Activated effector memory CD4-positive, alpha-beta T cell treated with anti-CD3 and anti-CD28 coated beads, Interleukin-2, amount 50 U/mL, for 16 hours (primary cell): Measurements from ENCODE around the gene RNF103.

Experiments
- DNase-seq: peaks from one replicate; pipeline ENCODE4 v3.0.0-alpha.2; 2020

The RNF103 gene

DNA sequence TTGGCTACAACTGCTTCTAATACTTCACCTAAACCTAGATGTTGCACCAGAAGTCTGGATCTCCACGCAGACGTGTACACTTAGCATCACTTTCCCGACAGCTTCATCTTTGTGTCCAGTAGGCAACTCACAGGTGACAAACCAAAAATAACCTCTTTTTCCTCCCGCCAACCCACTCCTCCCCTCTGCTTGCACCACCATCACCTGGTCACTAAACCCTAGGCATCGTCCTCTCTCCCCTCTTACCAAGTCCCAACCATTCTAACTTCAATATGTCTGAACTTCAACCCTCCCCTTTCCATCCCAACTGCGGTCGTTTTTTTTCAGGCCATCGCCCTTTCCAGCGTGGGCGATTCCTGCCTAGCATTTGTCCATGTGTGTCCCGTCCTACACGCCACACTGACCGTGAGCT lies 60.0 kb downstream of the RNF103 start:
- DNase-seq: no peak

DNA sequence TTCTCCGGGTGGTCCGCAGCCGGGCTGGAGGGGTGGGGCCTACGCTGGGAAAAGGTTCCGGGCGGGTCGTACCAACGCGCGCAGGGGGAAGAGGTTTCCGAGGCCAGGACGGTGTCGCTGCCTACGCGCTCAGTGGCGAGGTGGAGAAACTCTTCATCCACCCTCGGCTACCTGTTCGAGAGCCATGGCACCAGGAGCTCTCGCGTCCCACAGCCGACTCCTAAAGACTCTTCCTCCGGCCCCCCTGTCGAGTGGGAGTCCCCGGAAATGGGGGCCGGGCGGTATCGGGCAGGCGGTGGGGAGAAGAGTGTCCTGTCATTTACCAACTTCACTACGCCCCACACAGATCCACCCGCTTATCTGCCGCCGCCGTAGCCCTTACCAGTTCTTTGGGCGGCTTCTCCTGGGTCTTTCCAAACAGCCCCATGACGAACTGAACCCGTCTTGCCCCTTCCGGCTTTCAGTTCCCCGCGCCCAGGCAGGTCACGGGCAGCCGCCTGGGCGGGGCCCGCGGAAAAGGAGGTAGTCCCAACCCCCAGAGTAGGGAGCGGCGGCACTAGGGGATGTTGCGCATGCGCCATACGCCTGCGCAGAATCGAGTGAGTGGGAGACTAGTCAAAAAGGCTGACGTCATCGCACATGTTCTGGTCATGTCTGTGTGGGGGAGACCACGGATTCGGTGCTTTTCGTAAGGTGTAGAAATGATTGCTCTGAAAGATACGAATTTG lies 60.6 kb downstream of the RNF103 start, which contains the start of gene CHMP3:
CHMP3 (minus strand) TSS at position 522 of the 728 bp plus-strand sequence; CDS start at position 427, 95 bp downstream.
- peak; percentile 99 for DNase-seq

DNA sequence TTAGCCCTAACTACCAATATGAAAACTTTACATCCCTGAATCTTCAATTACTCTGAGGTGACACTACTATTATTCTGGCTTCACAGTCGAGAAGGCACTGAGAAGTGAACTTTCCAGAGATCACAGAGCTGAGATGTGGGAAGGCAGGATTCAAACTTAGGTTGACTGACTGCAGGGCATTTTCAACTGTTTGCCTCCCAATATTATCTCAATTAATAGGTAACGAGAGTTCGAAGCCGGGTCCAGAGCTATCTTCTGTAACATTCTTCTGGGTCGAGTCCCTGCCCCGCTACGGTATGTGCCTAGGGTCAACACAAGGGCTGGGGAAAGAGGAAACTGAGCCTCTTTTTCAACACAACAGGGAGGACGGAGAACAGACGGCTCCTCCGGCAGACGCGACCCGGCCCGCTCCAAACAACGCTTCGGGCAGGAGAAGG lies 61.2 kb downstream of the RNF103 start:
- no peak for DNase-seq

DNA sequence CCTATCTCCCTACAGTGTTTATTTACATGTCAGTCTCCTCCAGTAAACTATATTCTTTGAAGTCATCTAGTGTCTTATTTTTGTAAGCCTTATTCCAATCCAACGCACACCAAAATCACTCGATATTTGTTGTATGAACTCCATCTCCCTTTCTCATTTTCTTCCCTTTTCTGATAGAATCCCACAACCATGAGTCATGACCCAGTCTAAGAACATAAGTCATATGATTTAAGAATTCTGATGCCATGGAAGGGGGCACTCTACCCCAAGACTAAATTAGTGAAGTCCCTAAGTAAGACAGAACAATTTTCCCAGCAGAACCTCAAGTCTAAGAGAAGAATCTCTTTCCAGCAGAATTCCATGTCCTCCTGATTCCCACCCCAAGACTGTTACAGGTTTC lies 65.8 kb downstream of the RNF103 start:
- DNase-seq: no peak

DNA sequence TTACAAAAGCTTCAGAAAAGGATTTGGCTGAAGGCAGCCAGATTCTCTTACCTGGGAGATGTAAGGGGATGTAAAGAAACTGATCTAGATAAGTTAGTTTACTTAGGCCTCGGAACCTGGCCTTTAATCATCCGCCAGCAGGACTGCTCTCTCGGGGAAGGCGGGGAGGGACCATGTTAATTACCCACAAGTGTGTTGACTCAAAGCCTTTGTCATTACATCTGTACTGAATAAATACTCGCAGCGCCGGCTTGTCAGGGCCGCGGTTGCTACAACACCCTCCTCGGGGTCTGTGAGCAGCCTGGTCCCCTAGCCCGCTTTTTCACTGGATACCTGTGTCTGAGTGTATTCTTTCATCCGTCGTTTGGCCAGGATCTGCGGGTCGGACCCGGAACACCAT lies 67.2 kb downstream of the RNF103 start:
- no peak for DNase-seq
